Stromal cell of bone marrow (primary cell): Measurements from ENCODE around the gene COASY.
A peak's percentile ranks its signal among the peaks of the same experiment; 100 is the strongest.

Experiments
- DNase-seq: peaks from one replicate; pipeline ENCODE4 v3.0.0-alpha.2; 2012; ENCODE audit warnings: low read depth

COASY gene

DNA sequence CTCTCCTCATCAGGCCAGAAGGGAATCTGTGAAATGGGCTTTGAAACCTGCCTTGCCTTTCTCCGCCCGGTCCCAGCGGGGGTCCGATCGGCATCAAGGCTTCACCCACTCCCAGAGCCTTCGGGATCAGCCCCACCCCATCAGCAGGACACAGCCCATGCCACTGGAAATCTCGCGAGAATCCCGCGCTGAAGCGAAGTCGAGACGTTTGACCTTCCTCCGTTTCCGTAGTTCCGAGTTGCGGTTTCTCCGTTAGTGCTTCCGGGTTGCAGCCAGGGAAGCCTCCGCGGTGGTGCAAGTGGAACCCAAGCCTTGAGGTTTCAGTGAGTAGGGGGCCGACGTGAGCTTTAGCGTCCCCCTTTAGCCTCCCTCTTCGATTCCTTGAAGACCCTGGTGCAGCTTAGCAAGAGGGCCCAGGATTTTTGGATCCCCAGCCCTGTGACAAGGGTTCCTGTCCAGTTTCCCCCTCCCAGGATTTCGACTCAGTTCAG, at the start of gene COASY:
Gene COASY (plus strand): TSS at position 252 of the 491 bp plus-strand sequence. CDS start 475 bp downstream, outside the sequence.
- DNase-seq = peak; percentile 97

DNA sequence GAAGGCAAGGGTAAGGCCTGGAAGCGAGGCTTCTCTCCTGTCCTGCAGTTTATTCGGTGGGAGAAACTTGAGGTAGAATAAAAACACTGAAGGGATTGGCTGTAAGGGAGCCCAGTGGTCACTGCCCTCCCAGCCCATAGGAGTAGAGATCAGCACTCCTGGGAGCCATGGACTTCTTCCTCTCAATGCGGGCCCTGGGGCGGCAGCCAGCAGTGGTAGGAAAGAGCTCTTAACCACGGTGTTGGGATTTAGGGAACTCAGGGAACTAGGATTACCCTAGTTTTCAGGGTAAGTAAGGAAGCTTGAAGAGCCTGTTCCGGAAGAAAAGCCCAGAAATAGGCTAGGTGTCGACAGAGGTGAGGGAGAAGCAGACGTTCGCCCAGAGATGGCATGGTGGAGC, 49.7 kb upstream of the COASY start:
- DNase-seq = no peak

DNA sequence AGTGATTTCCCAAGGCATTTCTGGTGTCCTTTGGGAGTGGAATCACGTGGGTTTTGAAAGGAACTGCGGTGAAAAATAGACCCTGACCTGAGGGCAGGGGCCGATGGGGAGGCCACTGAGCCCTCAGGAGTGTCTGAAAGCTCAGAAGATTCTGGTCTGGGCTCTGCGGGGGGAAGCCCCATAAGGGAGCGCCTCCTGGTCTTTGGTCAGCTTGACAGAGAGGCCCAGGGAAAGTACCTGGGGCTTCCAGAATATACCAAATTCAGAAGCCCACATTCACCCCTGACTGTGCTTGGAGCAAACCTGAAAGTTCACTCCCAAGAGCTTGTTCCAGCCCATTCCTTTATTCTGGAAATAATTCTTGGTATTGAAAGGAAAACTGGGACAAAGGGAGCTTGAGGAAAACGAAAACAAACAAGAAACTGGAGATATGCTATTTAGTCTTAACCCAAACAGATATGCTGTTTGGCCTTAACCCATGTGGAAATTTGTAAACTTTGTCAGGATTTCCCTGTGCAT, 49.2 kb upstream of the COASY start:
- DNase-seq = no peak

DNA sequence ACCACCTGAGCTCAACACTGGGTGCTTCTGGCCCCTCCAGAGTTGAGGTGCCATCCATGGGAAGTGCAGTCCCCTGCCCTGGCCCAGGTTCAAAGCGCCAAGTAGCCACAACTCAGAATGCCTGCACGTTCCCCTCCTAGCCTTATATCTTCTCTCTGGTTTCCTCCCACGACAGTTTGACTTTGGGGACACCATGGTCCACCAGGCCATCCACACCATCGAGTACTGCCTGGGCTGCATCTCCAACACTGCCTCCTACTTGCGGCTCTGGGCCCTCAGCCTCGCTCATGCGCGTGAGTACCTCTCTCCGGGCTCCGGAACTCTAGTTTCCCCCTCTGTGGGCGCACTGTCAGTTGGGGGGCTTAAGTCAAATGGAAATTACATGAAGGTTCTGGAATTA, 48.3 kb upstream of the COASY start:
- no peak for DNase-seq

DNA sequence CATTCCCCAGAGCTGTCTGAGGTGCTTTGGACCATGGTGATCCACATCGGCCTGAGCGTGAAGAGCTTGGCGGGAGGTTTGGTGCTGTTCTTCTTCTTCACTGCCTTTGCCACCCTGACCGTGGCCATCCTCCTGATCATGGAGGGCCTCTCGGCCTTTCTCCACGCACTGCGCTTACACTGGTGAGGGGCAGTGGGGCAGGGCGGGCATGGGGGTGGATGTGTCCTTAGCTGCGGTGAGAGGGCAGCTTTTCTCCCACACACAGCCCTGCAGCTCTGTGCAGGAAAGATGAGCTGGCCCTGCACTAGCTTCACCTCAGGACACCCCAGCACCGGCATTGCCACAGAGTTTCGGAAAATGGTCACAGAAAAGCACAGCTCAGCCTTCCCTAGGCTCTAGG, 47.7 kb upstream of the COASY start:
- no peak for DNase-seq

DNA sequence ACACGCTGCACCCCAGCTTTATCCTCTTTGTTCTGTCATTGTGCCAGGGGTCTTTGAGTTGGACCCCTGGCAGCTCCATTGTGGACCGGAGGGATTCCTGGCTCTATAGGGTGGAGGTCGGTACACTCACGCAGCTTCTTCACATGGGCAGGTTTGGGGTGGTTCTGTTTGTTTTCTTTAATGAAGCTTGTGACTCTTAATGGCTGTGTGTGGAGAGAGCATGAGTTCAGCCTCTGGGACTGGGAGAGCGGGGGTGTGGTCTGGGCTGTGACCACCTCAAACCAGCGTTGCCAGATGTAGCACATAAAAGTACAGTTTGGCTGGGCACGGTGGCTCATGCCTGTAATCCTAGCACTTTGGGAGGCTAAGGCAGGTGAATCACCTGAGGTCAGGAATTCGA, 47.1 kb upstream of the COASY start:
- no peak for DNase-seq

DNA sequence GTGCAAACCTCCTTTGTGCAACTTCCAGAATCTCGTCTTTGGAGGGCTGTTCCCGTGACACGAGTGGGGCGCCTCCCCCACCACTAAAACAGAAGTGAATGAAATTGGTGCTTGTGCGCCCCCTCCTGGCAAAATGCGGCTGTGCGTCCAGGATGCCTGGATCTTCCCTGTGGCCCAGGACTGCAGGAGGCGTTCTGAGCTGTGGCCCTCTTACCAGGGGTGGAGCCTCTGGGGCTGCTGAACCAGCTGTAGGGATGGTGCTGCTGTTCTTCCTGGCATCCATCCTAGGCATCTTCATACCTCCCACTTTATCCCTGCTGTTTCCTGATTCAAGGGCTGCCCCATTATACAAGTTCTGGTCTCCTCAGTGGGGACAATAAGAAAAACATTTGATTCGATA, 44.4 kb upstream of the COASY start:
- peak; percentile 84 for DNase-seq

DNA sequence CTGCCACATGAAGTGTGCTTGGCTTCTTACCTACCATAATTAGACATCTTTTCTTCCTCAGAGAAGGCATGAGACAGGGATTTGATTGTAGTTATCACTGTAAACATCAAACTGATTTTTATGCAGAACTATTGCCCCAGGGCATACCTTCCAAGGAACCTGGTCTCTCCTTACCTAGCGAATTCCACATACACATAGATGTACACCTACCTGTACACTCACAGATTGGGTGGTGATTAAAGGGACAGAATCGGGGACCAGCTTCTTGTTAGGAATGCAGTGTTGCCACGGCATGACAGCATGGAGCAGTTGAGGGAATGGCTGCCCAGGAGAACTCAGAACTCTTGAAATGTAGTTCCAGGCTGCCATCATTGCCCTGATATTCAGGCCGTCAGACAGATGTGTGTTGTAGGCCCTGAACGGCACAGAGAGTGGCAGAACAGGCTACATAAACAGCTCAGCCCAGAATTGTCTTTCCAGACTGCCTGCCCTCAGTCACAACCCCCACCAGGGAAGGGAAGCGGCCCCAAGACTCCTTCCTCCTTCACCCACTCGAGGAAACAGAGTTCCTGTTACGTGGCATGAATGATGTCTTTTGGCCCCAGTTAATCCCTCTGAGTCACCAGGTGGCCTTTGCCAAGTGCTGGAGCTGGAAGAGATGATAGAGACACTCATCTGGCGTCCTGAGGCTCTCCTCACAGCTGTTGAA, 43.7 kb upstream of the COASY start:
- peak; percentile 97 for DNase-seq

DNA sequence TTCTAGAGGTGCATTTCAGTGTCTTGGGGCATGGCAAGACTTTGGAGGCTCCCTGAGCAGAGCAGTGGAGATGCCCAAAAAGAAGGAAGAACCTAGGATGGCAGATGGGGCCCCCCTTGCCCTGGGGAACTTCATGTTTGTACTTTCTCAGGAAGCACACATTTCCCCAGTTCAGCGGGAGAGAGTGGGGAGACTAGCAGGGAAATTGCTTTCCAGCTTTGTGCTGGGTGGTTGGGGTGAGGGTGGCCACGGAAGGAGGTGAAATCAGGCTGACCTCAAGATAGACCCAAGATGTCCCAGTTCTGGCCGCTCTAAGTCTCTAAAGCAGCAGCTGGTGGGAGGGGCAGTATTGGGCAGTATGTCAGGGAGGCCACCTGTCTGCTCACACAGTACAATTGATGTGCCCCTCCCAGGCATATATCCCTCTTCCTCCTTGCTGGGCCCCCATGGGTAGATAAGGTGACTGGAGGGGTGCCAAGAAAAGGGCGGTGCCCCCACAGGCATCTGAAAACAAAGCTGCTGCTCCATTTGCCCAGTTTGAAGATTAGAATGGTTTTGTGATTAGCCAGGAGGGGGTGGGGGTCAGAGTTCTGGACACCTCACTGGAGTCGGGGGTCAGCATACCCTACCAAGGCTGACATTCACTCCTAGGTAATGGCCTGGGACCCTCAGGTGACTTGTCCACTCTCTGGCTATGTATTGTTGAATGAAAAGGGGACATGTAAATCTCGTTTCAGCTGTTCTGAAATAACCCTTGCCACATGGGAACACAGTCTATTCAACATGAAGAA, 43.0 kb upstream of the COASY start:
- no peak for DNase-seq

DNA sequence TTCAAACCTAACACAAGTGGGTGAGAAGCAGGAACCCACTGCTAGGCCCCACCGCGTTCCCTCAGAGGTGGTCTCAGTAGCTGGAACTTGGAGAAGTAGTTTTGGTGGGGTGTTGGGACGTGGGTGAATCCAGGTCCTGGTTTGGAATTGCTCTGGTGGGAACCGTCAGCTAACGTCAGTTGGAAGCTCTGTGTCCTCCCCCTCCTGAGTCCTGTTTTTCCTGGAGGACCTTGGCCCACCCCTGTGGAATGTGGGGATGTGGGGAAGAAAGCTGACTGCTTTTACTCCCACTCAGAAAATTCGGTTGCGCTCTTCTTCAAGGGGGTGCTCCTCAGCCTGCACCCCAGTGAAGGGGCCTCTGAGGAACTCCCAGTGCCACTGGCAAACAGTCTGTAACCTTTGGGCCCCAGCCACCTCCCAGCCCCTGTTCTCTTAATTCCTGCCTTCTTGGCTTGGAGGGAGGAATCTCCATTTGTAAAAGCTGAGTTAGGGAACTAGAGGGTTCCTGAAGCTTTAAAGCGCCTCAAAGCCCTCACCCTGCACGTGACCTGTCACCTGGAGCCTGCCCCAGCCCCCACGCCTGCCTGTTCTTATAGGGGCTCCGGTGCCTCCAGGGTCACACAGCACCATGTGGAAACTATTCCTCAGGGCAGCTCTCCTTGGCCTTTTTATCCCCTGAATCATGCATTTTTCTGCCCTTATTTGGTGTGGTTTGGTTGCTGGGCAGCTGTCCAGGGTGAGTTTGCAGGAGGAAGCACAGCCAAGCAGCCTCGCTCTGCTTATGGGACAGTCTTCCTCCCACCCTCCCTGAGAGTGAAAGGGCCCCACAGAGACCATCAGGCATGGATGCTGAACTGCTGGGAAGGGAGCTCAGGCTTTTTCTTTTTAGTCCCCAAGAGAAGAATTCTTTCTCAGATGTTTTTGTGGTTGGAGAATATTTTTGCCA, 42.1 kb upstream of the COASY start:
- peak; percentile 100 for DNase-seq

DNA sequence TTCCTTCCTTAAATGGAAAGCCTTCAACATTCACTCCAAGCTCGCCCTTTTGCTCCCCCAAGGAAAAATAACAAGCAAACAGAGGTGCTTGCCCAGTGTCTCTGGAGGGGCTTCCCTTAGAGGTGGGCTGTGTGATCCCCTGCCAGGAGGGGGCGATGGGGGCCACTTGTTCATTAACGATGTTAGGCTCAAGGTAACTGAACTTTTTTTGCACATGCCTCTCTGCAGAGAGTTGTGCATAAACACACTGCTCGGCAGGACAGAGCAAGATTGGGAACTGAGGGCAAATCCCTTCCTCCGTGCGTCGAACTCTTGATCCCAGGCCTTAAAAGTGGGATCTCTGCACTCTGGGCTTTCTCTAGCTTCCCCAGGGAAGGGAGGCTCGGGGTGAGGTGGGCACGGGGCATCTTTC, 41.4 kb upstream of the COASY start:
- DNase-seq = no peak

DNA sequence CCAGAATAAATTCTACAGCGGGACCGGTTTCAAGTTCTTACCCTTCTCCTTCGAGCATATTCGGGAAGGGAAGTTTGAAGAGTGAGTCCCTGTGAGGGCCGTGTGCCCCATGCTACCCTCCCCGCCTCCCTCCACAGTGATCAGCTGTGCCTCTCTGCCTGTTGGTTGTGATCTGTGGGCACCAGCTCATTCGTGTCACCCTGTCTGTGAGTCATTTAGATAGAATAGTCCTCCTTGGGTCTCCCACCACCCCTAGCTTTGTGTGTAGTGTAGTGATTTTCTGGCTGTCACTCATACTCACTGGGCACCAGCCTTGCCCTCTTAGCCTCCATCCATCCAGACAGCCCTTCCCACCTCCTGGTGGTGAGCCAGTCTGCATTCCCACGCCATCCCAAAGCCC, 40.9 kb upstream of the COASY start:
- no peak for DNase-seq

DNA sequence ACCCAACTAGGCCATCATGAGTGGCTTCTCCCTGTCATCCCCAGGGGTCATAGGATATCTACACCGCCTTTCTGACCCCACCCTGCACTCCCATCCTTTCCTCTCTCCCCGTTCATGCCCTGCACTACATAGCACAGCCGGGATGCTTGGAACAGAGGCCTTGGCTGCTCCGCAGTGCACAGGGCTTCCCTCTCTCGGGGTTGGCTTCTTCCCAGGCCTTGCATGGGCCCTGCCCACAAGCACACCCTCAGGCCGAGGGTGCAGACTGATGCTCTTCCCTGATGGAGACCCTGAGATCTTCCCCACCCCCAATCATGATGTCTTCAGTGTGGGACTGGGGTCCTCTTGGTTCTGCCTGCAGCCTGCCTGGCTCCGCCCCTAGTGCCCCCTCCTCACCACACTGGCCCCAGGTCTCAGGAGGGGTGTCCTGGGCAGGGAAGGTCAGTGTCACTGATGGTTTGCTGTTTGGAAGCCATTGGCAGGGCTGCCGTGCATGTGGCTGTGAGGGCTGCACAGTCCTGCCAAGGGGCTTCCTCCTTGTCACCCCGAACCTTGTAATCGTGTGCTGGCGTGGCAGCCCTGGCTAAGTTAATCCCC, 40.2 kb upstream of the COASY start:
- no peak for DNase-seq

DNA sequence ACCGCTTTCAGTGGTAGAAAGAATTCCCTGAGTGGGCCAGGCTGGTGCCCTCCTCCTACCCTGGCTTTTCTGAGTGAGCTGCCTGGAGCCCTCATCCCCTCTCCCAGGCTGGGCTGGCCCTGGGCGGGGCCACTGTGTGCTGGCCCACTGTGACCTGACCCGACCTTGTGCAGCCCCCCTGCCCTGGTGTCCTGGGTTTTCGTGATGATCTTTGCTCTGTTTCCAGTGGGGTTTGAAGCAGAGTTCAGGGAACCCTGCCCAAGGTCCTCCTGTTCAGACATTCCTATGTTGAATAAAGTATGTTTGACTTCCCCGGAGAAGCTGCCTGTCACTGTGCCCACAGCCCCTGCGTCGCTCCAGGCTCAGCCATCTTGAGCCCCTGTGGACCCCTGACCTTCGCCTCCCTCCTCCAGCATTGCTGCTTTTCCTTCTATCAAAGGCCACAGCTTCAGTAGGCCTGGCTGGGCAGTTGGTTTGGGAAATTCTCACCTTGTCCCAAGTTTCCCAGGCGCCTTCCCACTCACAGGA, 39.6 kb upstream of the COASY start:
- no peak for DNase-seq

DNA sequence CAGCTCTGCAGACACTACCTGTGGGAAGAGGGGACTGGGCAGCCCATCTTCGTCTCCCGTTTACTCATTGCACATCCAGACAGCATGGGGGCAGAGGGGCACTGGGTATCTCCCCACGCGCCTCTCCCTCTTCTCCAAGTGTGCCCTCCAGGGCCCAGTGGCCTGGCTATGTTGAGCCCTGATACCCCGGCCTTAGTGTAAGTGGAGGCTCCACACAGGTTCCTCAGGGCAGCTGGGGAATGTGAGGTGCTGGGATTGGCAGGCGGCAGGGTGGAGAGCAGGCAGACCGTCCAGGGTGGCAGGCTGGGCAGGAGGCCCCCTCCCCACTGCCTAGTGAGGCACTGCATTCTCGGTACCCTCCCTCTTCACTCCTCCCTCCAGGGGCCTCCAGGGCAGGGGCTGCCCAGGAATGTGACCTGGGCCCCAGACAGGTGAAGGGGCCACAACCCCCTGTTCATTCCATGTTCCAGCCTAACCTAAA, 39.1 kb upstream of the COASY start:
- DNase-seq = no peak

DNA sequence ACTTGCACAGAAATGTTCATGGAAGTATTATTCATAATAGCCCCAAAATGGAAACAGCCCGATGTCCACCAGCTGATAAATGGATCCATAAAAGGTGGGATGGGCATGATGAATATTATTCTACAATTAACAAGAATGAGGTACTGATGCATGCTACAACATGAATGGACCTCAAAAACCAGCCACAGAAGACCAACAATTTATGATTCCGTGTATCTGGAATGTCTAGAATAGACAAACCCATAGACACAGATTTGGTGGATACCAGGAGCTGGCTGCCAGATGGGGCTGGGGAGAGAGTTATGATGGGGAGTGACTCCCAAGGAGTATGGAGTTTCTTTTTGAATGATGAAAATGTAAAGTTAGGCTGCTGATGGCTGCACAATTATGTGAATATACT, 36.7 kb upstream of the COASY start:
- no peak for DNase-seq

DNA sequence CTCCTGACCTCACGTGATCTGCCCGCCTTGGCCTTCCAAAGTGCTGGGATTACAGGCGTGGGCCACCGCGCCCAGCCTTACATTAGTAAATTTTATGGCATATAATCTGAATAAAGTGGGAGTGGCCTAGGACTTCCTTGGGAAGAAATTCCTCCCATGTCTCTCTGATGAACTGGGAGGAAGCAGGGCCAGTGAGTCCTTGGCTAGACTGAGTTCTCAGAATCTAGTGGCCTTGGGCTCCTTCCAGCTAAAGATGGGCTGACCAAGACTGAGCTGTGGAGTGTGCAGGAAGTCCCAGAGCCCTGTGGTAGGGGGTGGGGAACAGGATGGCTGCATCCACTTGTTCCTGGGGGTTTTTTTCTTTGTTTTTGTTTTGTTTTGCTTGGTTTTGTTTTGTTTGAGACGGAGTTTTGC, 35.9 kb upstream of the COASY start:
- DNase-seq = no peak

DNA sequence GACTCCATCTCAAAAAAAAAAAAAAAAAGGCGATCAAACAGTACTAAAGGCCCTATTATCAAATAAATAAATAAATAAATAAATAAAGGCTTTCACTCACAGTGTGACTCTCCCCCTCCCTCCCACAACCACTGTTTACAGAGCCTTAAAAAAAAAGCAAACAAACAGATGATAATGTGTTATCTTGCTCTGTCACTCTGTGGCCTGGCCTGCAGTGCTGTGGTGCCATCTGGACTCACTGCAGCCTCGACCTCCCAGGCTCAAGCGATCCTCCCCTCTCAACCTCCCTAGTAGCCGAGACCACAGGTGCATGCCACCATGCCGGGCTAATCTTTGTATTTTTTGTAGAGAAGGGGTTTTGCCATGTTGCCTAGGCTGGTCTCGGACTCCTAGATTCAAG, 34.0 kb upstream of the COASY start:
- DNase-seq = no peak

DNA sequence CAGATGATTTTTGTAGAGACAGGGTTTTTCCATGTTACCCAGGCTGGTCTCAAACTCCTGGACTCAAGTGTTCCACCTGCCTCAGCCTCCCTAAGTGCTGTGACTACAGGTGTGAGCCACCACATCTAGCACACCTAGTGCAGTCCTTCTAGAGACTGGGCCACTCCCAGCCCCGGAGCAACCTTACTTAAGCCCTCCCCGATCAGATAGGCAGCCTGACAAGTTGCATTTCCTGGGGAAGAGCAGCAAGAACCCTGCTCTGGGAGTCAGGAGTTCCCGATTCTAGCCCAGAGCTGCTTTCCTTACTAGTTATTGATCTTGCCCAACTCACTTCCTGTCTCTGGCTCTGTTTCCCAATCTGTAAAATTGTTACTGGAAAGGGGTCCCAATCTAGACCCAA, 32.9 kb upstream of the COASY start:
- no peak for DNase-seq

DNA sequence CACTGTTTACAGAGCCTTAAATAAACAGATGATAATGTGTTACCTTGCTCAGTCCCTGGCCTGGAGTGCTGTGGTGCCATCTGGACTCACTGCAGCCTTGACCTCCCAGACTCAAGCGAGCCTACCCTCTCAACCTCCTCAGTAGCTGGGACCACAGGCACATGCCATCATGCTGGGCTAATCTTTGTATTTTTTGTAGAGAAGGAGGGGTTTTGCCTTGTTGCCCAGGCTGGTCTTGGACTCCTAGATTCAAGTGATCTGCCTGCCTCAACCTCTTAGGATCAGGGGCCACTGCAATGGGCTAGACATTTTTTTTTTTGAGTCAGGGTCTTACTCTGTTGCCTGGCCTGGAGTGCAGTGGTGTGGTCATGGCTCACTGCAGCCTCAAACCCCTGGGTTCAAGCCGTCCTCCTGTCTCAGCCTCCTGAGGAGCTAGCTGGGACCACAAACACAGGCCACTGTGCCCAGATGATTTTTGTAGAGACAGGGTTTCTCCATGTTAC, 30.9 kb upstream of the COASY start:
- no peak for DNase-seq
